Karpas-422 (cell line): Measurements from ENCODE around the gene ANKH. TPM values are rescaled to one million over a fixed set of nuclear protein-coding genes. Genes with fewer than 3 reads are reported as not detected.

Experiments used
- DNase-seq: peaks from one replicate; pipeline ENCODE4 v3.0.0-alpha.2; 2015
- H2AFZ ChIP-seq: fragments of 200-600 bp; sonication (generic); 2 replicates; pipeline ENCODE4 v1.6.1; 2014; ENCODE audit warnings: antibody characterized with exemption, low read length, mixed read lengths
- H3K27ac ChIP-seq: fragments of 200-600 bp; sonication (generic); 2 replicates; pipeline ENCODE4 v1.5.1; 2014; ENCODE audit warnings: mild to moderate bottlenecking, low read length, moderate library complexity
- H3K27me3 ChIP-seq: fragments of 200-600 bp; sonication (generic); 2 replicates; pipeline ENCODE4 v1.6.1; 2014; ENCODE audit warnings: low read length, mixed read lengths
- H3K36me3 ChIP-seq: fragments of 200-600 bp; sonication (generic); 2 replicates; pipeline ENCODE4 v1.6.1; 2014; ENCODE audit warnings: low read length, mixed read lengths; ENCODE audit not compliant: insufficient read depth
- H3K4me1 ChIP-seq: fragments of 200-600 bp; sonication (generic); 2 replicates; pipeline ENCODE4 v1.6.1; 2014; ENCODE audit warnings: mild to moderate bottlenecking, low read length, mixed read lengths
- H3K4me2 ChIP-seq: fragments of 200-600 bp; sonication (generic); 2 replicates; pipeline ENCODE4 v1.6.1; 2014; ENCODE audit warnings: low read length, low read depth, mild to moderate bottlenecking; ENCODE audit not compliant: poor library complexity, severe bottlenecking
- H3K4me3 ChIP-seq: fragments of 200-600 bp; sonication (generic); 2 replicates; pipeline ENCODE4 v1.5.1; 2014; ENCODE audit warnings: mild to moderate bottlenecking, antibody characterized with exemption, low read length, mixed read lengths
- H3K79me2 ChIP-seq: fragments of 200-600 bp; sonication (generic); 2 replicates; pipeline ENCODE4 v1.6.1; 2014; ENCODE audit warnings: mild to moderate bottlenecking, low read length, mixed read lengths
- H3K9ac ChIP-seq: fragments of 200-600 bp; sonication (generic); 2 replicates; pipeline ENCODE4 v1.6.0; 2014; ENCODE audit warnings: low read length
- H3K9me2 ChIP-seq: fragments of 200-600 bp; sonication (generic), shearing (Covaris generic); replicated peaks from 2 replicates; pipeline ENCODE4 v1.6.0; 2014; ENCODE audit warnings: mild to moderate bottlenecking, low read length, moderate library complexity; ENCODE audit not compliant: insufficient read depth
- H3K9me3 ChIP-seq: fragments of 300-700, 200-600 bp; sonication (generic); 2 replicates; pipeline ENCODE4 v1.6.1; 2014; ENCODE audit warnings: low read length, mixed read lengths
- H4K20me1 ChIP-seq: fragments of 200-600 bp; sonication (generic); 2 replicates; pipeline ENCODE4 v1.6.1; 2014; ENCODE audit warnings: mild to moderate bottlenecking, antibody characterized with exemption, low read length, low read depth; ENCODE audit not compliant: insufficient read depth
- total RNA-seq: library from RNA; depleted of rRNA; stranded (reverse); fragments of >200 nt; shearing (Covaris generic); gene quantifications from 2 replicates; pipeline ENCODE4 v1.2.3, GENCODE V29; 2014; ENCODE audit warnings: low replicate concordance

Gene ANKH
- total RNA-seq, 1 experiment from 2014 or later: 0.75 TPM

DNA sequence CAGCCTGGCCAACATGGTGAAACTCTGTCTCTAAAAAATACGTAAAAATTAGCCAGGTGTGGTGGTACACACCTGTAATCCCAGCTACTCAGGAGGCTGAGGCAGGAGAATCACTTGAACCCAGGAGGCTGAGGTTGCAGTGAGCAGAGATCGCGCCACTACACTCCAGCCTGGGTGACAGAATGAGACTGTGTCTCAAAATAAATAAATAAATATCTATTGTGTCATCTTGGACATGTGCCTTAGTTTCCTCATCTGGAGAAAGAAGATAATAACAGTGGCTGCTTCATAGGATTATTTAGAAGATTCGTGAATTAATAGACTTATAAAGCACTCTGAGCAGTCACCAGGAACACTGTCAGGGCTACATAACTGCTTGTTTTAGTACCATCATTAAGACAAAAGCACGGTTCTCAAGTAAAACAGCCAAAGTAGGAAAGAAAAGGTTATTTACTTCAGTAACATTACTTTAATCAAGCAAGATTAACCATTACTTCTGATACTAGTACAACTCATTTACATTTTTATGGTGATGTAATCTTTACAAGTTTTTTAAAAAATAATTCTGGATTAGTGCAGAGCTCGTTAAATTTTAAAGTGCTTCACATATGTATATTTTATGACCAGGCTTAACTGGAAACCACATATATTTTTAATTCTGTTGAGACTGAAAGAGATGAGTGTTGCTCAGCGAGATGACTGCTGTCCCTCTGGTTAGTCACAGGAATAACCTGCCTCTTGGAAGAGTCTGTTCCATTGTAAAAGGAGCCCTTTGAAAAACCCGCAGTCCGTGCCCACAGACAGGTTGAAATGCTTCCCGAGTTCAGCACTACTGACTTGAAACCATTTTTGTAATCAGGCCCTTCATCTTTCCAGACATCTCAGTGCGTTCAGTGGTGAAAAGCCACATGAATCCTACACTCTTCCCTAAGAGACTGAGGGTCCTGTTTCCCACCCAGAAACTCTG, 36.7 kb downstream of the ANKH start:
- Histone ChIP-seq H3K4me2 (no peak overlapping the region), H3K4me1 (no peaks in the 10 kb centered on the region), H4K20me1 (no peaks in the 10 kb centered on the region), H3K4me3 (no peak overlapping the region), H3K9me2 (no peaks in the 10 kb centered on the region), H3K36me3 (no peaks in the 10 kb centered on the region), H3K27ac (no peak overlapping the region), H3K27me3 (no peaks in the 10 kb centered on the region), H3K9me3 (no peaks in the 10 kb centered on the region), H3K79me2 (no peaks in the 10 kb centered on the region), H2AFZ (no peak overlapping the region), H3K9ac (no peak overlapping the region)
- DNase-seq: no peak

GRCh38 chr5:14834062-14834461, 37.5 kb downstream of the ANKH start:
- DNase-seq: no peak
- Histone ChIP-seq H2AFZ (no peak overlapping the region), H3K36me3 (no peaks in the 10 kb centered on the region), H3K4me3 (no peak overlapping the region), H3K79me2 (no peaks in the 10 kb centered on the region), H3K27me3 (no peaks in the 10 kb centered on the region), H3K4me1 (no peaks in the 10 kb centered on the region), H3K9ac (no peak overlapping the region), H3K4me2 (no peak overlapping the region), H4K20me1 (no peaks in the 10 kb centered on the region), H3K27ac (no peak overlapping the region), H3K9me2 (no peaks in the 10 kb centered on the region), H3K9me3 (no peaks in the 10 kb centered on the region)

DNA sequence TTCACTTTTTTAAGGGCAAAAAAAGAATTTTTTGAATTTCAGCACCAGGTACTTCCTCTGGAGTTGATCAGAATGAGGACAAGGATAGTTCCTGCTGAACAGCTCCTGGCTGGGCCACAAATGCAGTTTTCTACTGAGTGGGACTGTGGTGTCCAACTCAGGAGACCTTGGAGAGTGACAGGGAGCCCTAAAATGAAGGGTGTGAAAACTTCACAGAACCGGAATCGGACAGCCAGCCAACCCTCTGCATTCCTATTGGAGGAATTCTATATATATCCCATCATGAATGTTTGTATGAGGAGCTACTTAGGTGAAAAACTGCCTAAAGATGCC, 40.6 kb downstream of the ANKH start:
- no peak overlapping the region for H2AFZ ChIP-seq
- H3K4me3 ChIP-seq: no peak overlapping the region
- no peaks in the 10 kb centered on the region for H3K36me3 ChIP-seq

GRCh38 chr5:14830210-14831005, 41.2 kb downstream of the ANKH start:
- H3K4me1 ChIP-seq: no peaks in the 10 kb centered on the region
- H3K9ac ChIP-seq: no peak overlapping the region
- no peak for DNase-seq
- H2AFZ ChIP-seq: no peak overlapping the region
- no peaks in the 10 kb centered on the region for H3K9me2 ChIP-seq
- no peaks in the 10 kb centered on the region for H3K9me3 ChIP-seq
- H3K36me3 ChIP-seq: no peaks in the 10 kb centered on the region
- H3K27ac ChIP-seq: no peak overlapping the region
- no peak overlapping the region for H3K4me3 ChIP-seq
- H3K4me2 ChIP-seq: no peak overlapping the region
- H4K20me1 ChIP-seq: no peaks in the 10 kb centered on the region
- H3K79me2 ChIP-seq: no peaks in the 10 kb centered on the region
- H3K27me3 ChIP-seq: no peaks in the 10 kb centered on the region

More for the DNA sequence above, 40.6 kb downstream of the ANKH start:
- H3K9me3 ChIP-seq: no peaks in the 10 kb centered on the region
- H4K20me1 ChIP-seq: no peaks in the 10 kb centered on the region
- H3K79me2 ChIP-seq: no peaks in the 10 kb centered on the region
- H3K9ac ChIP-seq: no peak overlapping the region
- H3K27me3 ChIP-seq: no peaks in the 10 kb centered on the region
- no peaks in the 10 kb centered on the region for H3K9me2 ChIP-seq
- no peak for DNase-seq
- H3K27ac ChIP-seq: no peak overlapping the region
- no peak overlapping the region for H3K4me2 ChIP-seq
- no peaks in the 10 kb centered on the region for H3K4me1 ChIP-seq

DNA sequence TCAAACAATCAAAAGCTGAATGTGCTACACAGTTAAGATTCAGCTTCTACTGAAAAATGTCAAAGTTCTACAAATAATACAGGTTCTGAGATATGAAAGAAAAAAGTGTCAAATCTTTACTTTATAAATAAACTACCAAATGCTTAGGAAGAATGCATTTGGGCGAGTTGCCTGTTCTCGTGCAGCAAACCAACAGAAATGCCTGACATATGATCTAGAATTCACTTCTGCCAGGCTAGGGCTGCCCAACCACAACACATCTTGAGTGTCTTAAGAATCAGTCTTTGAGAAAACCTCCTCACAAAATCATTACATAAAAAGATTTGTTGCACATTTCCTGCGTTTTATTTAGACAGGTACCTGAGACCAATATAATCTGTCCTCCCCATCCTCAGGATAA, 42.2 kb downstream of the ANKH start:
- no peaks in the 10 kb centered on the region for H3K9me3 ChIP-seq
- H3K4me3 ChIP-seq: no peak overlapping the region
- H3K36me3 ChIP-seq: no peaks in the 10 kb centered on the region
- no peaks in the 10 kb centered on the region for H3K79me2 ChIP-seq
- H3K4me1 ChIP-seq: no peaks in the 10 kb centered on the region
- H3K9me2 ChIP-seq: no peaks in the 10 kb centered on the region
- no peak overlapping the region for H3K27ac ChIP-seq
- DNase-seq: no peak
- H4K20me1 ChIP-seq: no peaks in the 10 kb centered on the region
- H3K4me2 ChIP-seq: no peak overlapping the region
- no peaks in the 10 kb centered on the region for H3K27me3 ChIP-seq
- H3K9ac ChIP-seq: no peak overlapping the region
- H2AFZ ChIP-seq: no peak overlapping the region

- Histone ChIP-seq H3K4me2 (no peak overlapping the region), H2AFZ (no peak overlapping the region), H3K27me3 (no peaks in the 10 kb centered on the region), H3K9me2 (no peaks in the 10 kb centered on the region), H4K20me1 (no peaks in the 10 kb centered on the region), H3K9me3 (no peaks in the 10 kb centered on the region), H3K27ac (no peak overlapping the region), H3K79me2 (no peaks in the 10 kb centered on the region), H3K4me1 (no peaks in the 10 kb centered on the region), H3K4me3 (no peak overlapping the region), H3K36me3 (no peaks in the 10 kb centered on the region), H3K9ac (no peak overlapping the region)
- no peak for DNase-seq
Measured at GRCh38 chr5:14826714-14827113, 44.9 kb downstream of the ANKH start.

DNA sequence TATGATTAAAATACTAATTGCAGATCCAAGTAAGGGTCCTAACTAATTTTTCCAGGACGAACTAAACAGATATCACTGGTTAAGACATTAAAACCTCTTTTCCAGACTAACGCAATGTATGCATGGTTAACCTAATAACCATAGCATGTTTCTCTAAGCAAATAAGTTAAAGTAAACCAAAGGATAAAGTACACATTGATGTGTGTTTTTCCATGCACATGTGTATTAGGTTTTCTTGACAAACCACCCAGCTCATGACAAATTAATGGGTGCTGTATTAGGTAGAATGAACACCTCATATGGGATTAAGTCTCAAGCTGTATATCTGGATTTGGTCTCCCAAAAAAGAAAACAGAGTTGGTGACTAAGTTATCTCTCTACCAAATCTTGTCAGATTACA, 45.6 kb downstream of the ANKH start:
- H4K20me1 ChIP-seq: no peaks in the 10 kb centered on the region
- no peak for DNase-seq
- no peak overlapping the region for H3K4me2 ChIP-seq
- H3K9me3 ChIP-seq: no peaks in the 10 kb centered on the region
- no peaks in the 10 kb centered on the region for H3K79me2 ChIP-seq
- no peaks in the 10 kb centered on the region for H3K36me3 ChIP-seq
- no peak overlapping the region for H3K27ac ChIP-seq
- H3K27me3 ChIP-seq: no peaks in the 10 kb centered on the region
- H3K4me1 ChIP-seq: no peaks in the 10 kb centered on the region
- H2AFZ ChIP-seq: no peak overlapping the region
- no peak overlapping the region for H3K4me3 ChIP-seq
- no peak overlapping the region for H3K9ac ChIP-seq
- H3K9me2 ChIP-seq: no peaks in the 10 kb centered on the region

- Histone ChIP-seq H3K9me3 (no peaks in the 10 kb centered on the region), H3K4me2 (no peak overlapping the region)
- no peak for DNase-seq
Measured at GRCh38 chr5:14824499-14824898, 47.1 kb downstream of the ANKH start.

More at GRCh38 chr5:14824499-14824898, 47.1 kb downstream of the ANKH start:
- H2AFZ ChIP-seq: no peak overlapping the region
- no peaks in the 10 kb centered on the region for H3K79me2 ChIP-seq
- H3K9me2 ChIP-seq: no peaks in the 10 kb centered on the region
- no peaks in the 10 kb centered on the region for H4K20me1 ChIP-seq
- H3K9ac ChIP-seq: no peak overlapping the region
- H3K27me3 ChIP-seq: no peaks in the 10 kb centered on the region
- H3K4me3 ChIP-seq: no peak overlapping the region
- no peaks in the 10 kb centered on the region for H3K4me1 ChIP-seq
- H3K27ac ChIP-seq: no peak overlapping the region
- no peaks in the 10 kb centered on the region for H3K36me3 ChIP-seq
